NK-92 (cell line): Measurements from ENCODE around the gene PCSK6.

Experiments
- DNase-seq: peaks from one replicate; lab custom pipeline; 2025; ENCODE audit not compliant: unreplicated experiment; lab: John Stamatoyannopoulos, UW

The PCSK6 gene

DNA sequence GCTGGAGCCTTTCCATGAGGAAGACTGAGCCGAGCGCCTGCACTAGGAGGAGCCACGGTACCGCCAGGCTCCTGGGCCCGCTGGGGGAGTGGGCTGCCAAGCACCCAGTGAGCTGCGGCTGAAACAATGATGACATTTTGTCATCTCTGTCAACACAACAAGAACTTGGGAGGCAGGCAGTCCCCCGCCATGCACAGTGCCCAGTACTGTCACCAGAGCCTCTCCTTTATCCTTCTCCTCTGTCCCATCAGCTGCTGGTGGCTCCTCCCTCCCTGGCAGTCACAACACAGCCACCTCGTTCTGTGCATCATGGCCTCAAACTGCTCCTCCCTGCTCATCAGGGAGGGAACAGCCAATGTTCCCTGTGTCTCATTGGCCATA is 34.0 kb upstream of the PCSK6 start:
- no peak for DNase-seq

DNA sequence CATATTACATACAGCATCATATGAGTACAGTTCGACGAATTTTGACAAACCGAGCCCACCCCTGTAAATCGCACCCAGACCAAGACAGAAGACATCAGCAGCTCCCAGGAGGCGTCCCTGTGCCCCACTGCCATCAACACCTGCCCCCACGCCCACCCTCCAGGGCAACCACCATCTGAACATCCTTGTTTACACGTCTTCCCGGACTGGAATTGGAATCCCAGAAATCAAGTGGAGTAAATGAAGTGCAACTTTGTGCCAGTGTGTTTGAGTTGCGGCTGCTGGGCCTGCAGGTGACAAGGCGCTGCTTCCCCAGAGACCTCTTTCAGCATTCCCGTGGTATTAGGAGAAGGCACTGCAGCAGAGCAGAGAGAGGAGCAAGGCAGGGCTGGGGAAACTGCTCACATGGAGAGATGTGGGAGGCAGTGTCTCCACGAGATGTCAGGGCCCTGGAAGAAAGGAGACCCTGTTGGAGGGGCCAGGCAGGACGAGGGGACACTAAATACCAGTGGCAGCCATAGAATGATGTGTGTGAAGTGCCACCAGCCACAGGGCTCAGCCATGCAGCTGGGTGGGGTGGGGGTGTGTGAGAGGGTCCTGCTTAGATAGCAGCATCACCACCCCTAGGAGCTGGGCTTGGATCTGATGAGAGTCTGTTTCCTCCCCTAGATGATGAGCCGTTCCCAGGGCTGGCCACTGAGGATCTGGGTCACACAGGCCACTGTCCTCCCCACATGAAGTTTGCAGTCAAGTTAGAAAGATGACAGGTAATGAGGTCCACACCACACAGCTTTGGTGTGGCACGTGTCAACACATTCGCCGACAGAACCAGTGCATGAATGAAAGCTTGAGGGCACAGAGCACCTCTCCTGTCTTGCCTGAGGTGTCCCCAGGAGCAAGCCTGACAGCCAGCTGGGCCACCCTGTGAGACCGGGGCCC is 33.4 kb upstream of the PCSK6 start:
- DNase-seq: no peak

DNA sequence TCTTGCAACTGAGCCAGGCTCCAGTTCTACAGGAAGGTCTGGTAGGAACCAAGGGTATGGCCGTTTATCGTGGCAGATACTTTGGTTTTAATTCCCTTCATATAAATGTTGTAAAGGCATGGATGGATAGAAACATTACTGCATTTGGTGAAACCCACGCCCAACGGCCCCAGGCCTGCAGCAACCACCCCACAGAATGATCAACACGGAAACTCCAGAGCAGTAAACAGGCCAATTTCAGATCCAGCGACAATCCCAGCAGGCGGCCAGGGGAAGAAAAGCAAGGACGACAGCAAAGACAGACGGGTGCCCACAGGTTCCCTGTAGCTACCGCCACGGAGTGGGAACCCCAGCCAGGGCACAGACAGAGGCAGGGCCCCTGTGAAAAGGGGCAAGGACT is 32.6 kb upstream of the PCSK6 start:
- DNase-seq: no peak

DNA sequence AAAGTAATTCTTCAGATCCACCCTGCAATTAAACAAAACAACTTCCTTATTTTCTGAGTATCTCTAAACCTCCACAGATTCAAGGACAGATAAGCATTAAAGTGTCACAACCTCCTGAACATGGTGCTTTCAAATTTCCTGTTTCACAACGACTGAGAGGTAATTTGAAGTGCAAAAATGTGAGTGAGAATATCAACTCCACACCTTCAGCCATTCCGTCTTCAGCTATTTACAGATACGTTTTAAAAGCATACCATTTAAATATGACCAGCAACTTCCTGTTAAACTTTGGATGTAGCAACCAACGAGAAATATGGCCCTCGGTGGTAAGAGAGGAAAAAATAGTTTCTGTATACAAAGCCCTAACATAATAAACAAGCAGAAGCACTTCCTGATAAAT is 32.1 kb upstream of the PCSK6 start:
- no peak for DNase-seq

DNA sequence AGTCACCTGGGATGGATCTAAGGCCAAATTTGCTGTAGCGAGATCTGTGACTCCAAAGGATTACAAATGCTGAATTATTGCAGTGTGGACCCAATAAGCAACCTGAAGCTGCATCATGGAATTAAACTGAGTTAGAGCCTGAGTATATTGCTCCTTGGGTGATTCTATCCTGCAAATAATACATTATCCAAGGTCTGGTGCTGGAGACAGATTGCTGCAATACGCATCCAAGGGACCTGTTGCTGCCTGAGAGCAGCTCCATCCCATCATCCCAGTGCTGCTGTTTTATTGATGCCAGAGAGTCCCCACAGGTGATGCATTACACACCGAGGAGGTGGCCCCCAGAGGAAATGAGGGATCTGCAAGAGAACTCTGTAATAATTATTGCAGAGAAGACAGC is 31.6 kb upstream of the PCSK6 start:
- DNase-seq: no peak

DNA sequence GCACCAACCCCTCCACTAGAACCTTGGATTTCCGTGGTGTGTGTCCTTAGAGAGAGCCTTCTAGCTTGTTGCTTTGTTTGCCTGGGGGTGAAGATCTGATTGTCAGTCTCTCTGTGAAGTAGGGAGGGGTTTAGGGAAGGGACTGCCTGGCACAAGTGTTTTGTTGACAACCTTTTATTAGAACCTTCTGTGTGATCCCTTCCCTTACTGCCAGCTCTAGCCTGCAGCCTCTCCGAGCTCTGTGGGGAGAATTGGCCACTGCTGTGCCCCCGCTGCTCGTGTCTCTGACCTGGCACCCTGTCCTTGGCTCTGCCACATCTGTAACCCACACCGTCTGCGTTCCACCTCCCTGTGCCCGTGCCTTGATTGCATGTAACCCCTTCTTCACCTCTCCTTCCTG is 30.9 kb upstream of the PCSK6 start:
- DNase-seq: no peak

DNA sequence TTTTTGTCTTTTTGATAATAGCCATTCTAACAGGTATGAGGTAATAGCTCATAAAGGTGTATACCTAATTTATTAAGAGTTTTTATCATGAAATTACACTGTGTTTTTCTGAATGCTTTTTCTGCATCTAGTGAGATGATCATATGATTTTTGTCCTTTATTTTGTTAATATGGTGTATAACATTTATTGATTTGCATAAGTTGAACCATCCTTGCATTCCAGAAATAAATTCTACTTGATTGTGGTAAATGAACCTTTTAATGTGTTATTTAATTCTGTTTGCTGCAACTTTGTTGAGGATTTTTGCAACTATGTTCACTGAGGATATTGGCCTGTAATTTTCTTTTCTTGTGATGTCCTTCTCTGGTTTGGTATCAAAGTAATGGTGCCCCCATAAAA is 28.0 kb upstream of the PCSK6 start:
- no peak for DNase-seq

DNA sequence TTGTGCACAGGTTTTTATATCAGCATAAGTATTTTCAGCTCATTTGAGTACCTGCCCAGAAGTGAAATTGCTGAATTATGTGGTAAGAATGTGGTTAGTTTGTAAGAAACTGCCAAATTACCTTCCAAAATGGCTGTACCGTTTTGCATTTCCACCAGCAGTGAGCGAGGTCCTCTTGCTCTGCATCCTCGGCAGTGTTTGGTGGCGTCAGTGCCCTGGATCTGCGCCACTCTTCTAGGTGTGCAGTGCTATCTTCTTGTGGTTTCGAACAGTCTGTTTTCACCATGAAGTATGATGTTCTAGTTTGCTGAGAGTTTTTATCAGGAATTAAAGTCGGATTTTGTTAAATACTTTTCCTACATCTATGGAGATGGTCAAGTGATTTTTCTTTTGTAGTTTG is 24.8 kb upstream of the PCSK6 start:
- no peak for DNase-seq

DNA sequence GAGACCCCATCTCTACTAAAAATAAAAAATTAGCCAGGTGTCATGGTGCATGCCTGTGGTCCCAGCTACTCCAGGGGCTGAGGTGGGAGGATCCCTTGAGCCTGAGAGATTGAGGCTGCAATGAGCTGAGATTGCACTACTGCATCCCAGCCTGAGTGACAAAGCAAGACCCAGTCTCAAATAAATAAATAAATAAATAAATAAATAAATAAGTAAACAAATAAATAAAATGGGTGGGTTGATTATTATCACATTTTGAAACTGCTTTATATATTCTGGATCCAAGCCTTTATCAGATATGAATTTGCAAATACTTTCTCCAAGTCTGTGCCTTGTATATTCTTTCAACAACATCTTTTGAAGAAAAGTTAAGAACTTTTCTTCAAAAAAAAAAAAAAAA is 22.2 kb upstream of the PCSK6 start:
- DNase-seq: no peak

DNA sequence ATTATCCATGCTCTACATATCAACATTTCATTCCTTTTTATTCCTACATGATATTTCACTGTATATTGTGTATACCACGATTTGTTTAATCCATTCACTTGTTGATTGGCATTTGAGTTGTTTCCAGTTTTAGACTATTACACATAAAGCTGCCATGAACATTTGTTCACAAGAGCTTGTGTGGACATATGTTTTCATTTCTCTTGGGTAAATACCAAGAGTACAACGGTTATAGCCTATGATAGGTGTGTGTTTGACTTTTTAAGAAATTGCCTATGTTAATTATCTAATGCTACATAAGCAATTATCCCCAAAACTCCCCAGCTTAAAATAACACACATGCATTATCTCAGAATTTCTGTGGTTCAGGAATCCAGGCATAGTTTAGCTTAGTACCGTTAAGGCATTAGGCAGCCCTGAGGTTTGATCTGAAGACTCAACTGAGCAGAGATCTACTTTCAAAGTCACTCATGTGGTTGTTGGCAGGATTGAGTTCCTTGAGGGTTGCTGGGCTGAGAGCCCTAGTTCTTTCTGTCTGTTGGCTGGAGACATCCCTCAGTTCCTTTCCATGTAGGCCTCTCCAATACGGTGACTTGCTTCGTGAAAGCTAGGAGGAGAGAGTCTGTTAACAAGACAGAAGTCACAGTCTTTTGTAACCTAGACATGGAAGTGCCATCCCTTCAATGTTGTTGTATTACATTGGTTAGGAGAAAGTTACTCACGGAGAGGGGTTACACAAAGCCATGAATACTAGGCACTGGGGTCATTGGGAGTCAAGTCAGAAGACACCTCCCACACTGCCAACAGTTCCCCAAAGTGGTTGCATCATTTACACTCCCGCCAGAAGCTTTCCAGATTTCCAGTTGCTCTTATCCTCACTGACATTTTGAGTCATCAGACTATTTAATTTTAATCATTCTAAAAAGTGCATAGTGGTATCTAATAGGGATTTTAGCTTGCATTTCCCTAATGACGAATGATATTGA is 21.0 kb upstream of the PCSK6 start:
- no peak for DNase-seq

DNA sequence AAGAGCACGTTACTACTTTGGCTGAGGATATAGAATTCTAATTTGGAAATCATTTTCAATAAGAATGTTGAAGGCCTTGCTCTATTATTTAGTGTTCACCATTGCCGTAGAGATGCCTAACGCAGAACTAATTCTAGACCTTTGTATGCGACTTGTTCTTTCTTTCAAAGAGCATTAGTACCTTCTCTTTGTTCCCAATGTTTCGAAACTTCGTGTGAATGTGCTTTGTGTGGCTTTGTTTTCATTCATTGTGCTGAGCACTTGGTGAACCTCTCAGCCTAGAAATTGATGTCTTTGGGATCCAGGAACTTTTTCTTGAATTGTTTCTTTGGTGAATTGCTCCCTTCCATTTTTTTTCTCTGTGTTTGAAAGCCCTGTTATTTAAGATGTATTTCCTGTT is 19.8 kb upstream of the PCSK6 start:
- DNase-seq: no peak

DNA sequence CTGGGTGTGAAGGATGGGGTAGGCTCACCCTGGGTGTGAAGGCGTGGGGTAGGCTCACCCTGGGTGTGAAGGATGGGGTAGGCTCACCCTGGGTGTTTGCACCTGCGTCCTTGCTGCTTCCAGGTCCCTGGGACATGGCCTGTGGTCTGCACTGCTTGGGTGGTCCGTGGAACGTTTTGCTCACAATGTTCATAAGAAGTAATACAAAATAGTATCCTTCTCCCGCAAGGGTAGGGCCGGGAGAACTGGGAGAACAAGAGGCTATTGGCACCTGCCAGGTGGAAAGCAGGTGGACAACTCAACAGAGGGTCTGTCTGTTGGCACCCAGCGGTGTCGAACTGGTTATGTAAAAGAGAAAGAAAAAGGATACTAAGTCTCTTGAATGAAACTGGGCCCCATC is 17.0 kb upstream of the PCSK6 start:
- DNase-seq: no peak

DNA sequence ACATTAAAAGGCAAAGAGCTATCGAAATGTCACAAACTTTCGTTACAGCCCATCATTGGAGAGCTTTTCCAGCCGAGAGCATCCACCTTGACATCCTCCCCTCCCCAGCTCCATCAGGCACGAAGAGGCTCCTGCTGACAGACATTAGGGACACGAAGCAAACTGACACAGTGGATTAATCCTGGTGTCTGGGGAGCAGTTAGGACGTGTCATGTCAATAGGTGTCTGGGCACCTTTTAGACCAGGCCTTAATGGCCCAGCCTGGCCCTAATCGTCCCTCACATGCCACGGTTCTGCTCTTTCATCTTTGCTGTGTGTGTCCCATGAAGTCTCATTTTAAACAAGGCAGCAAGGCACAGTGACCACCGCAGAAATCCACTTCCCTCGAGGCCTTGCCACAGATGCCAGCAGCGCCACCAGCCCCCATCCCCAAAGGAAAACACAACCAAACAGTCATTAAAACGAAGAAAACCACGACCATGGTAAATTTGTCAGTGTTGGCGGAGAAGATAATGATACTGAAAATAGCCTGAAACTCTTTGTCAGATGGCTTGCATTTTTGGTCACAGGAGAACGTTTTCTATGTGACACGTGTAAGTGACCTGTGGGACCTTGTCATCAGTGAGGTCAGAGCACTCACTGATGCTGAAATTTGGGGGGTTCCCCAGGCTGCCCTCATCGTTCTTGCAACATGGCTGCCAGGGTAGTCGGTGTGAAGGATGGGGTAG is 16.3 kb upstream of the PCSK6 start:
- DNase-seq: no peak

DNA sequence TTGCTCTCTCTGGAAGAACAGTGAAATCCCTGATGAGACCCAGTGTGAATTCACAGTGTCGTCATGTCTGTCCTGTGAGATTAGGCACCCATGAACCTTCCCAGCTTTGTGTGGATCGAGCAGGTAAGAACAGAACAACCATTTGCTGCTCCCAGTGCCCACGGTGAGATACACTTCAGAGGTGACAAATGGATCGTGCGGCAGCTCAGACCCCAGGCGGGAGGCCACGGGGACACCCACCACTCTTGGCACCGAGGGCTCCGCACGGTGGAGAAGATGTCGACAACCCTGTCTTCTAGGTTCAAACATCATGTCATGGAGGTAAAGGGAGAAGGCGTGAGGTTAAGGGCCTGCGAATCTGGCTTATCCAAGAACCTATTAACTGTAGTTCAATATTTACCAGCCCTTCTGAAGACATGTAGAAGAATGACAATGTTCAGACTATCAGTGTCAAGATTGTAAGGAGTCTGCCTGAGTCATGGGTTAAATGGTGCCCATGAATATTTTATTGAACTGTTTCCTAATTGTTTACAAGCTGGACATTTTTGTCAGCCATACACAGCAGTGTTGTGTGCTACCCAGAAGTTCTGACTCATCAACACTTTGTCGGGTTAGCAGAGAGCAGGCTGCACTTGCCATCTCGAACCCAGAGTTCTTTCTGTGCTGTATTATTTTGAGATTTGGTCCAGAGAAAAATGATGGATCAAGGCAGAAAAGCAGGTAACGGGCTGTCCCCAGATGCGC is 15.5 kb upstream of the PCSK6 start:
- DNase-seq: no peak

DNA sequence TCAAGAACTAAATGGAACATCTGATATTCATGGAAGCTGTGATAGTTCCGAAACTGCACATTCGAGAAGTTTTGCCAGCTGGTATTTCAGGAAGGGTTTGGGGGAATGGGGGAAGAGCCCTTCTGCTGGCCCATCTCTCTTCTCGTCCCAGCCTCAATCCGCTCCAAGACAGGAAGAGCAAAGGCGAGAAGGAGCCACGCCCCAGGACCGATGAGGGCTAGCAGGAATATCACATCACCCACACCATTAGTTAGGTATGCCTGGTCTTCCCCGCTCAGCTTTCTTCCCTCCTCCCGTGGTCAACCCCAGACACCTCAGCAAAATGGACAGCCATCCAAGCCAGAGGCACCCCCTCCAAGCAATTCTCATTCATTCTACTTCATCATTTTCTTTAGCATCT is 14.9 kb upstream of the PCSK6 start:
- DNase-seq: no peak

DNA sequence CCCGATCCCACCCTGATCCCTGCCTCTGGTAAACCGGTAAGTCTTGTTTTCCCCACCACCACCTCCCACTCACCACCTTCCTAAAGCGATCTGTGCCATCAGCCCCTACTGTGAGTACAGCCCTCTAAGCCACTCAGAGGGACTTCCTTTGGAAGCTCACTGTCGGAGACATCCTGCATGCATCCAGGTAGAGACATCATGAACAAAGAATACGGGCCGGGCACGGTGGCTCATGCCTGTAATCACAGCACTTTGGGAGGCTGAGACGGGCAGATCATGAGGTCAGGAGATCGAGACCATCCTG is 13.7 kb upstream of the PCSK6 start:
- DNase-seq: no peak

DNA sequence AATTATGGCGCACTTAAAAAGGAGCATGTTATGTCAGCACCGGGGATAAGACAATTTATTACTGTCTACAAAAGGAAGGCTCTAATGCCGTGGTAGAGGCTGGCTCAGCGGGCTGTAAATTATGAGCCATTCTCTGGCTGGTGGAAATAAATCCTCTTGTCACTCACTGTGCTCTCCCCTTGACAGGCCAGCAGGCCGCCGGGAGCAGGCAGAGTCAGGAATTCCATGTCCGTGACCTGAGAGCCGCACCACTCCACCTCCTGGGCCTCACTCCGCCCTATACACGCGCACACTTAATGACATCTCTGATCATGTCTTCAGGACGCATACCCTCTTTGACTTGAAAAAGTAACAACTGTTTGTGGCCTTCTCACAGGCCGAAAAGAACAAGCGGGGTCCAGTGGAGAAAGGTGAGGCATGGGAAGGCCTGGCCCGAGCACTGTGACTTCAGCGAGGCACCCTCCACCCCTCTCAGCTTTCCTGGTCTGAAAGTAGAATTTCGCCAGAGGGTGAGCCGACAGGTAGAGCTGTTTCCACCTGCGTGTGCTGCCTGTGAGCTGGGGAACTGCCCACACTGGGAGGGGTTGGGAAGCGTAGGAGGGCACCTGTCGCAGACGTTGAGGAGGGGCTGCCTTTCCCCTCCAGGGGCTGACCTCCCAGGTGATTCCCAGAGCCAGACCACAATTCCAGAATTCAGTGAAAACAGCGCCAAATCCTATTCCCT is 13.2 kb upstream of the PCSK6 start:
- DNase-seq: no peak

DNA sequence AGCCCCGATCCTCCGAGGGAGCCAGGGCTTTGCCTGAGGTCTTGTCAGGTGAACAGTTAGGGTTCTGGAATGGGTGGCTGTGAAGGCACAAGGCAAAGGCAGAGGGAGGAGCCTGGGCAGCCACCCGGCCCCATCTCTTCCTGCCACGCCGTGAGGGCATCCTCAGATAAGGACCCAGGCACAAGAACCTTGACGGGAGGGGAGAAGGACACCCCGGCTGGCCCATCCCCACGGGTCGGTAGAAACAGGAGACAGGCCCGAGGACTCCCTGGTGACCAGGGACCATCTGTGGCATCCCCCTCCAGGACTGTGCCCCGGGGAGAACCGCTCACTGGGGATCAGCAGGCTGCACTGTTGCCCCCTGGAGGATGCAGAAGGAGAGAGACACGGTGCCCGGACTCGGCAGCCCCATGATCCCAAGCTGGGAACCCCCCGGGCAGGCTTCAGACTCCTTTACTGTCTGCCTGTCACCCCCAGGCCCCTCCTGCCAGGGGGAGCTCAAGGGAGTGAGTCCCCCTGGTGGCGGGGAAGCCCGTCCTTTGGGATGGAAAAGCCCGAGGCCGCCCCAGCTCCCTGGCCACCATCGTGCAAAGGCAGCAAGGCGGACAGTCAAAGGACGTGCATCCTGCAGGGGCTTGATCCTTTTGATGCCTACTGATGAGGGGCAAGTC is 12.3 kb upstream of the PCSK6 start:
- no peak for DNase-seq

DNA sequence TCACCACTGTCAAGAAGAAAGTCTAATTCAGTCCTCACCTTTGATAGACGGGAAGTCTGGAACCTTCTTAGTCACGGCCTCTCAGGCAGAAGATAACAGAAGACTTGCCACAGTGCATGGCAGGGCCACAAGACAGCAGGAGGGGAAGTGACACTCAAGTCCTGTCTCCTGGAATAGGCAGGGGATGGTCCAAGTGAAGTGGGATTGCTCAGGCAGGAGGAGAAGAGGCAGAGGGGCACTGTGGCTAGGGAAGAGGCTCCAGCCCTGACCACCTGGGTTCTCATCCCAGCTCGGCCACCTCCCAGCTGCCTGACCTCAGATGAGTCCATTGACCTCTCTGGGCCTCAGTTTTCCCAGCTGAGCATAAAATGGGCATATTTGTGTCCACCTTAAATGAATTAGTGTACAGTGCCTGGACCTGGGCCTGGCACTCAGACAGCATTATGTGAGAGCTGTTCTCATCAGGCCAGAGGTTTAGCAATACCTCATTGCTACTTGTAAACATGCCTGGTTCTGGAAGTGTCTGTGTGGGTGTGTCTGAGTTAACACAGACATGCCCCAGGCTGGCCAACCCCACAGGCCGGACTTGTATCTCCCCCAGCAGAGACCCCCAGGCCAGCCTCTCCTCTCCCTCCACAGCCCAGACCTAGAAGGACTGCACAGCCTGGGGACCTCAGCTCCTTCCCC is 11.5 kb upstream of the PCSK6 start:
- no peak for DNase-seq
